RCC 7860 (cell line): Measurements from ENCODE around the gene NPAS1.

Experiments
- DNase-seq: peaks from one replicate; pipeline ENCODE4 v3.0.0-alpha.2; 2015; ENCODE audit warnings: low spot score
- FAIRE-seq: peaks from 2 replicates; lab custom pipeline; 2012; peaks lifted over from hg19 to GRCh38; lab: Jason Lieb, UNC

NPAS1 gene

GRCh38 chr19:47019431-47020041 is at the start of gene NPAS1:
NPAS1 (plus strand) TSS chr19:47019837; CDS start chr19:47021048, 1,211 bp downstream.
- DNase-seq (no peak), FAIRE-seq (no peak)

GRCh38 chr19:46970815-46971214 is 48.8 kb upstream of the NPAS1 start:
- FAIRE-seq (peak; percentile 97), DNase-seq (peak; percentile 99)

- DNase-seq (no peak), FAIRE-seq (no peak)
Observed at GRCh38 chr19:46972311-46972710, 47.3 kb upstream of the NPAS1 start.

- DNase-seq = peak; percentile 83
- peak; percentile 86 for FAIRE-seq
Observed at GRCh38 chr19:46974181-46974580, 45.5 kb upstream of the NPAS1 start.

GRCh38 chr19:46975011-46975924 is 44.4 kb upstream of the NPAS1 start:
- DNase-seq (peak; percentile 58), FAIRE-seq (no peak)

GRCh38 chr19:46975925-46976782 is 43.5 kb upstream of the NPAS1 start:
- FAIRE-seq = peak; percentile 92
- DNase-seq = peak; percentile 96

- DNase-seq = peak; percentile 94
- FAIRE-seq = peak; percentile 94
Observed at GRCh38 chr19:46976845-46977320, 42.8 kb upstream of the NPAS1 start.

GRCh38 chr19:46977548-46977947 is 42.1 kb upstream of the NPAS1 start:
- FAIRE-seq (no peak), DNase-seq (no peak)

- FAIRE-seq (no peak), DNase-seq (no peak)
Observed at GRCh38 chr19:46978171-46978869, 41.3 kb upstream of the NPAS1 start.

GRCh38 chr19:46979126-46980105 is 40.2 kb upstream of the NPAS1 start:
- DNase-seq = no peak
- FAIRE-seq = no peak

- DNase-seq = no peak
- no peak for FAIRE-seq
Observed at GRCh38 chr19:46980761-46981160, 38.9 kb upstream of the NPAS1 start.

- FAIRE-seq (no peak), DNase-seq (no peak)
Observed at GRCh38 chr19:46981286-46981945, 38.2 kb upstream of the NPAS1 start.

GRCh38 chr19:46983097-46983496 is 36.5 kb upstream of the NPAS1 start:
- FAIRE-seq = no peak

GRCh38 chr19:46984077-46985010 is 35.3 kb upstream of the NPAS1 start:
- DNase-seq = peak; percentile 63
- FAIRE-seq = peak; percentile 25

More at GRCh38 chr19:46983097-46983496, 36.5 kb upstream of the NPAS1 start:
- no peak for DNase-seq

GRCh38 chr19:46985542-46986415 is 33.9 kb upstream of the NPAS1 start:
- FAIRE-seq = no peak

GRCh38 chr19:46988614-46989230 is 30.9 kb upstream of the NPAS1 start:
- DNase-seq (no peak), FAIRE-seq (no peak)

More at GRCh38 chr19:46985542-46986415, 33.9 kb upstream of the NPAS1 start:
- DNase-seq = no peak
